NAMALWA (cell line): Measurements from ENCODE around the gene ADAM29.
"Not testable (repeated sequence)": the region's sequence is repeated elsewhere in the genome, so short reads cannot be mapped to it uniquely, and the experiment has no call there.

Experiments
- DNase-seq: peaks from one replicate; pipeline ENCODE4 v3.0.0-alpha.2; 2015; ENCODE audit warnings: low spot score

Gene ADAM29

DNA sequence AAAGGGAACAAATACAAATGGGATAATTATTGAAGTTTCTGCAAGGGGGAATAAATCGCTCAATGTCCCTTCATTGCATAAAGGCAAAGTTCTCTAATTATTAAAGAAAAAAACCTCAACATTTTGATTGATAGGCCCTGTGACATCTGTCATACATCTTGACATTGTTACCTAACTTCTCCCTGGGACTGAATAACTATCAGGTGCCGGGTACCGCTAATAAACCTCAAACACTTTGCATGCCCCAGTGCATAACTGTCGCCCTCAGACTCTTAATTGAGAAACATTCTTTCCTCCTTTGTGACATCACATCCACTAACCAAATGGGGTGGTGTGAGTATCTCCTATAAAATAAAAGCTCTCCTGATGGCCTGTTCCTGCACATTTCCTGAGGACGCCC lies at the start of gene ADAM29:
TSS of gene ADAM29 (plus strand) at position 301 of the 400 bp plus-strand sequence. CDS start 57,168 bp downstream, outside the sequence.
- DNase-seq, result peak; percentile 24

DNA sequence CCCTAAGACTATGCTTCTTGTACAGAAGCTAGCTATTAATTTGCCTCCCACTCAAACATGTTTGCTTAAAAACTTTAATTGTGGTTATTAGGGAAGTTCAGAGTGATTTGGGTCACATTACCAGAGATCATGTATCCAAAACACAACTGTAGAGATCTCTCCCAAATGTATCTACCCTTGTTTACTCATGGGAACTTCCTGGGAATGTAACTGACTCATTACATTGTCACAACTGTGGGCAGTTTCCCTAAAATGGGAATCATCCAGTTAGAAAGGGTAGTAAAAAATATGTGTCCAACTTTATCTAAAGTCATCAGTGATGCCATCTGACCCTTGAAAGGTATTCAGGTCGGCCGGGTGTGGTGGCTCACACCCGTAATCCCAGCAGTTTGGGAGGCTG lies 48.8 kb upstream of the ADAM29 start:
- DNase-seq, result no peak

- DNase-seq, result no peak
These were observed 47.8 kb upstream of the ADAM29 start for GRCh38 chr4:174870311-174870710.

DNA sequence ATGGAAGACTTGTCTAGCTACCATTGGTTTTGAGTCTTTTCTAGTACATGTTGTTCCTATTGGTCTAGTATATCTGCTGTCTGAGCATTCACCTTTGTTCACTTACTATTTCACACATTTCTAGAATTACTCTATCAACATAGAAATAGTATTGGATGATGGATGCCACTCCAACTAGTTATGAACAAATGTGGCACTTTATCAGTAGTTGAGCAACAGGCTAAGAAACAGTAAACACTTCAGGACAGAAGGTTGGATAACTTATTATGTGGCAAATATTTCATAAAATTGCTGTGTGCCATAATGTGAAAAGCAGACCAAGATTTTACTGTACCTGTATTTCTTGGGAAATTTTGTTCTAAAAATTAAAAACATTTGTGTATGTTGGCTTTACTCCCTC lies 46.8 kb upstream of the ADAM29 start:
- no peak for DNase-seq

- DNase-seq, result not testable (repeated sequence)
These were observed 45.0 kb upstream of the ADAM29 start for GRCh38 chr4:174873146-174873545.

DNA sequence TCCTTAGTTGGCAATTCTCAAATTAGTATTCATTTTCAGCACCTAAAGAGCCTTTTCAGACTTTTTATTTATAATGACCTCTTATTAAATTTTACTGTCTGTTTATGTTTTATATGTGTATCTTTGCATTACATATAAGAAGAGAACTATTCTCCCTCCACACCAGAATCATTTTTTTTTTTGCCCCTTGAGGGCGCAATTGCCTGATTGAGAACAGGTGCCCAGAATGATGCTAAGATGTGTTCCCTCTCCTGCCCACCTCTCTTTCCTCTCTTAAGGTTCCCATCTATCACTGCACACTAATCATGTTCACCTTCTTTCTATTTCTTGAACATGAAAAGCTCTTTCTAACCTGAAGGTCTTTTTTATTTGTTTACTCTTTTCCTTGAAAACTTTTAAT lies 44.2 kb upstream of the ADAM29 start:
- DNase-seq, result peak; percentile 76

DNA sequence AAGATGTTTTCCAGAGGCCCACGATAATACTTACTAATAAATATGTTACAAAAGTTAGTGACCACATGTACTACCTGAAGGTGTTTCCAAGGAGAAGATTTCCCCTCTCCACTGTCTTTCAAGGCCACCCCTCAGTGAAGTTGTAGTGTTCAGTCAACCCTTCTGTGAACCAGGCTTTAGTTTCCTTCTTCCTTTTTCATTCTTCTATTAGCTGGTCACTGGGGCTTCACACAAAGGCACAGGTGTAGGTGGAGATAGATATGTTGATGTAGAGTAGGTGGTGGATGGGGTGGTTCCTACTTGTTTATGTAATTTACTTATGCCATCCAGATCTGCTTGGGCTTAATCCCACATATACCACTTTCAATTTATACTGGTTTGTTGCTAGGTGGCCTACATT lies 43.3 kb upstream of the ADAM29 start:
- DNase-seq, result no peak

DNA sequence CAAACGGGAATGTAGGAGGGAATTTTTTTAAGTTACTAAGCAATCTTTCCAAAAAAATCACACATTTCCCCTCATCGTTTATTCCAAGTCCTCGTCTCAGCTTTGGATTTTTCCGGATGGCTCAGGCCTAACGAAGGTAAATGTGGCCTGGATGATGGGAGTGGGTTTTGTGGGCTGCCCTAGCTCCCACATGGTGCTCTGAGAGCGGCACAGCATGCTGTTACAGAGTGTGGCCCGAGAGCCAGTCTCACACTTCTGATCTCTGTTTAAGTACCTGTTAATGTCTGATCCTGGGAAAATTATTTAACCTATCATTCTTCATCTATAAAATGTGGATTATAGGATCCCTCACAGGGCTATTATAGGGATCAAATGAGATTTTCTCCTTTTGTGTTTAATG lies 38.2 kb upstream of the ADAM29 start:
- DNase-seq, result no peak

DNA sequence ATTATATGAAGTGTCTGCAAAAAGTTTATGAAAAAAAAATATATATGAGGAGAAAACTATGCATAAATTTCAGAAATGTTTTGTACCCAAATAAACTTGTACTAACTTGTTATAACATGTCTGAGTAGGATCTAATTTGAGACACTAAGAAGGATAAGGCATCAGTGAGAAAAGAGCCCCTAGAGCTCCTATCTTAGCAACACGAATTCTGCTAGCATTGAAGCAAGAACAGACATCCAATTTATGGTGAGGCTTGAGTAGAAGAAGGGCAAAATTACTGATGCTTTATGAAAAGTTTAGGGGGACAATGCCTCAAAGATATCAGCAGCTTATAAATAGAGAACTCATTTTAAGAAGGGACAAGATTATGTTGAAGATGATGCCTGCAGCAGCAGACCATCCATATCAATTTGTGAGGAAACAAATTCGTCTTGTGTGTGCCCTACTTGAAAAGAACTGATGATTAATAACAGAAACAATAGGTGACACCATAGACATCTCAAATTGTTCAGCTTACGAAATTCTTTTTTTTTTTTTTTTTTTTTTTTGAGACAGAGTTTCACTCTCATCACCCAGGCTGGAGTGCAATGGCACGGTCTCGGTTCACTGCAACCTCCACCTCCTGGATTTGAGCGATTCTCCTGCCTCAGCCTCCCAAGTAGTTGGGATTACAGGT lies 35.7 kb upstream of the ADAM29 start:
- DNase-seq, result peak; percentile 4

GRCh38 chr4:174907508-174907907 lies 10.7 kb upstream of the ADAM29 start:
- no peak for DNase-seq

DNA sequence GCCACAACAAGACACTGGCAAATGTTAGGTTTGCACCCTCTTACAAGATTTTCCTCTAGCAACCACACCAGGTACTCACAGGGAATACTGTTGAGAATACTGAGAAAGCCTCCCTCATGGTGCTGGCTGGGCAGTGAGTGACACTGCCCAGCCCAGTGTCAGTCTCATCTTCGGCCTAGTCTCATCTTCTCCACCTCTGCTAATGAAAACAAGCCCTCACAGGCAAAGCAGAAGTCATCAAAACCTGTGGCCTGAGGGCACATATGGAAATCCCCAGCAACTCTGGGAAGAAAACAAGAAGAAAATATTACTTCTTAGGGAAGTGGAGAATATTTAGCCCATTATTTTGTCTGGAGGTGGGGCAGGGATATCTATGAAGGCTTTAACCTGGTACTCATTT lies 7.9 kb upstream of the ADAM29 start:
- no peak for DNase-seq

GRCh38 chr4:174912919-174913543 lies 5.1 kb upstream of the ADAM29 start:
- DNase-seq, result no peak

GRCh38 chr4:174919886-174920423 lies 1.8 kb downstream of the ADAM29 start:
- peak; percentile 9 for DNase-seq

- peak; percentile 75 for DNase-seq
These were observed 8.8 kb downstream of the ADAM29 start for GRCh38 chr4:174926958-174927357.

- peak; percentile 93 for DNase-seq
These were observed 10.0 kb downstream of the ADAM29 start for GRCh38 chr4:174928174-174928573.

DNA sequence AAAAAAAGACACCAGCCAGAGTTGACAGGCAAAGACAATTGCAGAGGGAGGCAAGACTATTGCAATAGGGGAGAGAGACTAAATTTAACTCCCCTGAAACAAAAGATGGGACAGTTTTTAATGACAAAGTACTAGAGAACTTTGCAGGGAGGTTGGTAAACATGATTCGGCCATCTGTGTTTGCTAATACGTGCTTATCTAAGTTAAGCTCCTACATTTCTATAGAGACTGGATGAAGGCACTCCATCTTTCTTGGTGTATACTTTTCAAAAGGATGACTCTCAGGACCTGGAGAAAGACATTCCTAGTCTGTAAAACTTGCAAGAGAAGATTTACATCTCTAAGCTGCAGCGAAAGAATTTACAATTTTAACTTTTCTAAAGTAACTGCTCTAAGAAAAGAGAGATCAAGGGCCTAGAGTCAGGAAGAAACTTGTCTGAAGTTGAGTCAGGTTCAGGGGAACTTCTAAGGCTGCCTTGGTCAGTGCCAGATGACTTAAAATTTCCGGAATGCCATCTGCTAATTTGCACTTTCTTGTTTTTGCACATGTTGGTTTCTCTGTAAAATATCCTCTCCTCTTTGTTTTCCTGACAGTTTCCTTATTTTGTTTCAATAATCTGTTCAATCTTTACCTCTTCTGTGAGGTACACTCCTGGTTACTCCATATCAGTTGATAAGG lies 10.6 kb downstream of the ADAM29 start:
- peak; percentile 79 for DNase-seq

GRCh38 chr4:174929346-174929745 lies 11.2 kb downstream of the ADAM29 start:
- DNase-seq, result no peak

- DNase-seq, result peak; percentile 34
These were observed 12.7 kb downstream of the ADAM29 start for GRCh38 chr4:174930895-174931294.

GRCh38 chr4:174933083-174933482 lies 14.9 kb downstream of the ADAM29 start:
- DNase-seq, result no peak

DNA sequence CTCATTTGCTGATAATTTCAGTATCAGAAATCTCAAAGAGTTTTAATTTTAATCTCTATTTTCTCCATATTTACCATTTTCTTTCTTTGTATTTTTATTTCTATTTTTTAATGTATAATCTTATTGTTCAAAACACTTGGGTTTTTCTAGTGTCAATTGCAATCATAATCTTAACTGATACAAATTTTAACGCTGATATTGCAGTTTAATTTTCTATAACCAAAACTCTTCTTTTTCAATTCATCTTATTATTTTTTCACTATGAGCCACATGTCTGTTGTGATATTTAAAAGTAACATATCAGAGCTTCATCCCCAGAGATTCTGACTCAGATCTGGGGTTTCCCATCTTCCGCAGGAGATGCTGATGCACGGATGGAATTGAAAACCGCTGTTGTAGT lies 16.2 kb downstream of the ADAM29 start:
- no peak for DNase-seq

- no peak for DNase-seq
These were observed 17.4 kb downstream of the ADAM29 start for GRCh38 chr4:174935607-174936006.

GRCh38 chr4:174940002-174940401 lies 21.8 kb downstream of the ADAM29 start:
- DNase-seq, result no peak

- DNase-seq, result no peak
These were observed 28.1 kb downstream of the ADAM29 start for GRCh38 chr4:174946246-174946645.
